Thyroid gland (tissue), 4 donors: ENCODE data around the gene DSC1. TPM values are rescaled to one million over a fixed set of nuclear protein-coding genes. Genes with fewer than 3 reads are reported as not detected.

Experiments
- DNase-seq, 2 donors: peaks; one replicate each; pipeline ENCODE4 v3.0.0-alpha.2; 2019
- H3K27ac ChIP-seq, 3 donors: fragments of 200-600 bp; sonication (generic); 1 replicate in 2 of 3; 2 replicates in 1 of 3; pipeline ENCODE4 v1.5.1; 2016 to 2019; ENCODE audit warnings: mild to moderate bottlenecking in 1 of 3, moderate library complexity in 1 of 3
- H3K27me3 ChIP-seq: fragments of 200-600 bp; sonication (generic); one replicate; pipeline ENCODE4 v1.5.1; 2019
- H3K36me3 ChIP-seq, 2 donors: fragments of 200-600 bp; sonication (generic); one replicate each; pipeline ENCODE4 v1.5.1; 2016 to 2019
- H3K4me1 ChIP-seq, 2 donors: fragments of 200-600 bp; sonication (generic); one replicate each; pipeline ENCODE4 v1.5.1; 2017 to 2019
- H3K4me3 ChIP-seq, 3 donors: fragments of 200-600 bp; sonication (generic); replicated peaks in 1 of 3; 1 replicate in 2 of 3; 2 replicates in 1 of 3; pipeline ENCODE4 v1.5.1; 2016; ENCODE audit warnings: mild to moderate bottlenecking in 1 of 3
- H3K9me3 ChIP-seq: fragments of 200-600 bp; sonication (generic); one replicate; pipeline ENCODE4 v1.5.1; 2017
- POLR2A ChIP-seq, 2 donors: fragments of 450-650 bp; IDR thresholded peaks; one replicate each; pipeline ENCODE4 v1.6.1; 2017; ENCODE audit warnings: antibody characterized with exemption in 2 of 2, mild to moderate bottlenecking in 2 of 2, moderate library complexity in 1 of 2
- WGBS, 2 donors: methylation state at CpG; one replicate each; pipeline ENCODE4 v1.1.5; 2017; 5-methylcytosine and 5-hydroxymethylcytosine counted together
- intact Hi-C: fragments of 100-400 bp; cut with DNase I; formaldehyde crosslinking; loops from one replicate; pipeline ENCODE4 v1.15.1; 2023
- total RNA-seq, 4 donors: library from RNA; depleted of rRNA; stranded (reverse); fragments of >200 nt; gene quantifications; one replicate each; pipeline ENCODE4 v1.2.3, GENCODE V29; 2016
- TF ChIP-seq, protein P1 (sequence below), 6 experiments: fragments of 200-600 bp in 3 of 6; fragments of 450-650 bp in 3 of 6; sonication (generic) in 3 of 6; IDR thresholded peaks; one replicate each; pipeline ENCODE4 v1.5.1; 2016 to 2019; ENCODE audit warnings: antibody characterized with exemption in 6 of 6, mild to moderate bottlenecking in 2 of 6, inconsistent platforms in 1 of 6, moderate library complexity in 1 of 6

The DSC1 gene
- total RNA-seq, 4 donors from 2014 or later: not detected

DNA sequence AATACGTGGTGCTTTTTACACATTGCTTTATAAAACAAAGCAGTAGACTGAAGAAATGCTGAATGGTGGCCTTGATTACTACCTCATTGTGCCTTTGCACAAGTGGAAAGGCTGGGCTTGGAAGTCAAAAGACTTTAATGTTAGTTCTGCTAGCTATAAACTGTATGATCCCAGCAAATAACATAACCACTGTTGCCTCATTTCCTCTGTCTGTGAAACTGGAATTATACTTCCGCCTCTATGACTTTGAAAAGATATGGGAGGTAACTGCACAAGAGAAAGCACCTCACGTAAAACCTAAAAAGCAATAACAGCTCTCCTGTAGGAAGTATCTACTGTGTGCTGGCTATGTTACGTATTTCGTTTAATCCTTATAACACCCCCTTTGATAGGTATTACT is 43.4 kb upstream of the DSC1 start:
- WGBS, 2 donors: 93 to 94% methylated on average over 5 of the region's 5 CpGs
- Histone ChIP-seq H3K27ac (no peak overlapping the region), H3K27me3 (no peaks in the 10 kb centered on the region), H3K9me3 (no peaks in the 10 kb centered on the region), H3K4me3 (no peak overlapping the region), H3K36me3 (no peaks in the 10 kb centered on the region), H3K4me1 (peaks cover 3 to 6% of the 10 kb centered on the region in 2 donors)
- TF ChIP-seq POLR2A (IDR thresholded peaks at IDR 0.05): no peak
- TF ChIP-seq, protein P1, sequence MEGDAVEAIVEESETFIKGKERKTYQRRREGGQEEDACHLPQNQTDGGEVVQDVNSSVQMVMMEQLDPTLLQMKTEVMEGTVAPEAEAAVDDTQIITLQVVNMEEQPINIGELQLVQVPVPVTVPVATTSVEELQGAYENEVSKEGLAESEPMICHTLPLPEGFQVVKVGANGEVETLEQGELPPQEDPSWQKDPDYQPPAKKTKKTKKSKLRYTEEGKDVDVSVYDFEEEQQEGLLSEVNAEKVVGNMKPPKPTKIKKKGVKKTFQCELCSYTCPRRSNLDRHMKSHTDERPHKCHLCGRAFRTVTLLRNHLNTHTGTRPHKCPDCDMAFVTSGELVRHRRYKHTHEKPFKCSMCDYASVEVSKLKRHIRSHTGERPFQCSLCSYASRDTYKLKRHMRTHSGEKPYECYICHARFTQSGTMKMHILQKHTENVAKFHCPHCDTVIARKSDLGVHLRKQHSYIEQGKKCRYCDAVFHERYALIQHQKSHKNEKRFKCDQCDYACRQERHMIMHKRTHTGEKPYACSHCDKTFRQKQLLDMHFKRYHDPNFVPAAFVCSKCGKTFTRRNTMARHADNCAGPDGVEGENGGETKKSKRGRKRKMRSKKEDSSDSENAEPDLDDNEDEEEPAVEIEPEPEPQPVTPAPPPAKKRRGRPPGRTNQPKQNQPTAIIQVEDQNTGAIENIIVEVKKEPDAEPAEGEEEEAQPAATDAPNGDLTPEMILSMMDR (IDR thresholded peaks at IDR 0.05): no peak
- no peak for DNase-seq
- intact Hi-C loops: no loop called here

DNA sequence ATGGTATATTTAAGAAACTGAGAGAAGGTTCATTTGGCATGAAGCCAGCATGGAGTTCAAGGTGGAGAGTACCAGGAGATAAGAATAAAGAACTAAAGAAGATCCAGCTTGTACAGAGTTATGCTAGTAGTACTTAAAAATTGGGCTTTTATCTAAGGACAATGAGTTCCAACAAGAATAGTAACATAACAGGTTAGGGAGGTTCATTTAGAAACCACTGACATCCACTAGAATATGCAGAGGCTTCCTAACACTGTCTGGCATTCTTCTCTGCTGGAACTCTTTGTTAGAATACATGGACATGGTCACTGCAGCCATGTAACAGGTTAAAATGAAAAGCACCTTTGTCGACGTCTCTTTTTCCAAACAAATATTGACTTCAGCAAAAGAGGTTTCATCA is 42.6 kb upstream of the DSC1 start:
- DNase-seq: no peak
- no peak for TF ChIP-seq POLR2A (IDR thresholded peaks at IDR 0.05)
- TF ChIP-seq, protein P1 (IDR thresholded peaks at IDR 0.05): no peak
- no peaks in the 10 kb centered on the region for H3K27me3 ChIP-seq
- 67 to 76% methylated on average over 2 of the region's 2 CpGs for WGBS, 2 donors
- intact Hi-C loops: no loop called here
- H3K27ac ChIP-seq: no peak overlapping the region
- no peaks in the 10 kb centered on the region for H3K36me3 ChIP-seq
- H3K9me3 ChIP-seq: no peaks in the 10 kb centered on the region
- H3K4me3 ChIP-seq: no peak overlapping the region
- H3K4me1 ChIP-seq: peaks cover 3 to 6% of the 10 kb centered on the region in 2 donors

DNA sequence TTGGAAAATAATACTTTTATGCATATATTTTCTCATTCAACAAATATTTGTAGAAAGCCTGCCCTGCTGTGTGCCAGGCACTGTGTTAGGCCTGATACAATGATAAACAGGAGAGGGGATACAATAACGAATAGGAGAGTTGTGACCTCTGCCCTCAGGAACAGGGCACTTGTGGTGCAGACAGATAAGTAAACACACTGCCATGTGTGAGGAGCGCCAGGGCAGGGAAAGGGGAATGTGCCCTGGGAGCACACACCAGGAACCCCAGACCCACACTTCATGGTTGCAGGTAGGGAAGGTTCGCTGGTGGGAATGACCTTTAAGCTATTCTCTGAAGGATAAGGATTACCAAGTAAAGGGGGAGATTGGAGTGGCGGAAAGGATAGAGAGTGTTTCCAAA is 42.2 kb upstream of the DSC1 start:
- TF ChIP-seq, protein P1 (IDR thresholded peaks at IDR 0.05): no peak
- TF ChIP-seq POLR2A (IDR thresholded peaks at IDR 0.05): no peak
- 84 to 87% methylated on average over 4 of the region's 4 CpGs for WGBS, 2 donors
- intact Hi-C loops: no loop called here

DNA sequence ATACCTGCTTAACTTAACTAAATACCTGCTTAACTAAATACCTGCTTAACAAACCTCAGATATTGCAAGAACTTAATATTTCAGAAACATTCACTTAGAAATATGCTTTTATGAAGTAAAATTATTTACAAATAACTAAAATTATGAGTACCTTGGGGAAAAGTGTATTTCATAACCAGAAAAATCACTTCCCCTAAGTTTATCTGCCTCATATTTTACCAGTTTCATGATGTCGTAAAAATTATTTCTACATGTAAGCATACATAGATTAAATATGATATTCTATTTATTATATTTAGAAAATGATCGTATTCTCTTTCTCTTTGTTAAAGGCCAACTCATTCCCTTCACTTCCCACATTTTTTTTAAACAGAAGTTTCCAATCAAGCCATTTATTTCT is 41.5 kb upstream of the DSC1 start:
- H3K27ac ChIP-seq: no peak overlapping the region
- H3K27me3 ChIP-seq: no peaks in the 10 kb centered on the region
- no peaks in the 10 kb centered on the region for H3K36me3 ChIP-seq
- no peak for DNase-seq
- peaks cover 3 to 6% of the 10 kb centered on the region in 2 donors for H3K4me1 ChIP-seq
- WGBS, 2 donors: 89 to 91% methylated on average over 2 of the region's 2 CpGs
- no peak overlapping the region for H3K4me3 ChIP-seq
- no peak for TF ChIP-seq POLR2A (IDR thresholded peaks at IDR 0.05)
- TF ChIP-seq, protein P1 (IDR thresholded peaks at IDR 0.05): no peak
- intact Hi-C loops: no loop called here
- H3K9me3 ChIP-seq: no peaks in the 10 kb centered on the region

More for the DNA sequence above, 42.2 kb upstream of the DSC1 start:
- H3K27me3 ChIP-seq: no peaks in the 10 kb centered on the region
- no peaks in the 10 kb centered on the region for H3K9me3 ChIP-seq
- H3K4me1 ChIP-seq: peaks cover 3 to 6% of the 10 kb centered on the region in 2 donors
- no peaks in the 10 kb centered on the region for H3K36me3 ChIP-seq
- H3K27ac ChIP-seq: no peak overlapping the region
- H3K4me3 ChIP-seq: no peak overlapping the region
- DNase-seq: no peak

DNA sequence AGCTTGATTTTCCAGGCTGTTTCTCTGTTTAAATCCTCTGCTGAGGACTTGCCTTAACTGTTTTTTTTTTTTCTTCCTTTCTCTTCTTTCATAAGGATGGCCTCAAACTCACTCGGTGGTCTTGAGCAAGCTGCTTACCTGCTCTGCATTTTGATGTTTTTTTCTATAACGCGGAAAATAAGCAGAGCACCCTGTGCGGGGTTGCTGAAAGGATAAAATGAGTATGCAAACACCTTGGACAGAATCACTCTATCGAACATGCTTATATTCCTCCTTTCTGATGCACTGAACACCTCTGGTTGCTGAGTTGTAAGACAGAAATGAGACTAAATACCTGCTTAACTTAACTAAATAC is 41.1 kb upstream of the DSC1 start:
- WGBS, 2 donors: 68 to 72% methylated on average over 5 of the region's 5 CpGs
- Histone ChIP-seq H3K4me3 (no peak overlapping the region), H3K9me3 (no peaks in the 10 kb centered on the region), H3K4me1 (peaks cover 3 to 6% of the 10 kb centered on the region in 2 donors), H3K36me3 (no peaks in the 10 kb centered on the region), H3K27ac (no peak overlapping the region), H3K27me3 (no peaks in the 10 kb centered on the region)
- TF ChIP-seq POLR2A (IDR thresholded peaks at IDR 0.05): no peak
- TF ChIP-seq, protein P1 (IDR thresholded peaks at IDR 0.05): no peak
- intact Hi-C loops: no loop called here
- no peak for DNase-seq
